Activated T-cell treated with anti-CD3 and anti-CD28 coated beads for 4 hours (primary cell): ENCODE data around the gene DCAF12L1.

Experiments used
- DNase-seq: peaks from one replicate; pipeline ENCODE4 v3.0.0-alpha.2; 2020

Gene DCAF12L1

DNA sequence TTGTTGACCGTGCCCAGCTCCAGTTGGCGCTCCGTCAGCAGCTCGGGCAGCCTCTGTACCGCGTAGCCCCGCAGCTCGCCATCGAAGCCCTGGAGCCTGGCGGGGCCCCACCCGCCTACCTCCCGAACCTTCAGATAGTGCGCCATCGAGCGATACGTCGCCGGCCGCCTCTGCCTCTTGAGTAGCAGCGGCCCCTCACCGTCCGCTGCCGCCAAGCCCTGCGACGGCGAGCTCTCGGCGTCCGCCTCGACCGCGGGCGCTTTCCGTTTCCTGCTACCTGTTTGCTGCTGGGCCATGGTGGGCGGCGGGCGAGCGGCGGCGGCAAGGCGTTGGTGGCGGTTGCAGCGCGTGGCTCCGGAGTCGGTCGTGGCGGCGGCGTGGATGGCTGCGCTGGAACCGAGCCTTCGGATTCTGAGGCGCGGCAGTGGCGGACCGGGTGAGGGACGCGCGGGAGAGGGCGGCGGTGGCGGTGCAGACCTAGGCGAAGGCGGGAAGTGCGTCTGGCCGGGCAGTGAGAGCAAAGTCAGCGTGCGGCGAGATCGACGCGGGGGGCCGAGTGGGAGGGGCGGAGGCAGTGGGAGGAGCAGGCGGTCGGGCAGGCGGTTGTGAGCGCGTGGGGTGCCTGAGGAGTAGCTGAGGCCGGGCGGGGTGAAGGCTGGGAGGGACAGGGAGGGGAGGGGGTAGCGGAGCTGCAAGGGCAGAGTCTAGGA, at the start of gene DCAF12L1:
DCAF12L1 (minus strand) TSS at position 502 of the 710 bp plus-strand sequence; CDS start at position 296, 206 bp downstream.
- DNase-seq, result no peak

DNA sequence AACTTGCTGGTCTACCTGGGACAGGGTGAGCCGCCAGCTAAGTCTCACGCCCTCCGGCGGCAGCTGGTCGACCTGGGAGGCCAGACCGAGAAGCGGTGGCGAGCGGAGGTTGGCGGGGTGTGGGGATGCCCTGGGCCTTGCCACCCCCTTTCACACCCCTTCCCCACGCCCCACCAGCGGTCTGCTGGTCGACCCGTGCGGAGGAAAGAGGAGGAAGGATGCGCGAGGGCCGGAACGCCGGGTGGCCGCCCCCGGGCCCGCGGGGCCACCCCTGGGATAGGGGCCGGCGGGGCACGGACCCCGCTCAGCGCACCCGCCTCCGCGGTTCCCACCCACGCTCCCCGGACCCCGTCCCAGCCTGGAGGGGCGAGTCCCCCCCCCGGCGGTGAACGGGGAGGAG, 28.3 kb upstream of the DCAF12L1 start:
- DNase-seq, result no peak

DNA sequence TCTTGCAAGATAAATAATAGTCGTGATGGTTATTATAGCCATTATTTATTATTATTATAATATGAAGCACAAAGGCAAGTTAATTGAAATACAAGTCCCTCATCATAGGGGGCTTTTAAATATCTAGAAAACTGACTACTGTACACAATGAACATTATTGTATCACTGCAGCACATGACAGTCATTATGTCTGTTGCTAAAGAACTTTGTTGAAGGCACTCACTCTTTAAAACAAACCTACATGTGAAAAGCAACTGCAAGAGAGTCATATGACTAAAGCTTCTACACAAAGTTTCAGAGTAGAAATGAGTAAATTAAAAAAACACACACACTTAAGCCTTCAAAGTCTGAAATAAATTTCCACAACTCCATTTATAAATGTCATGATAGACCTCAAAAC, 23.3 kb upstream of the DCAF12L1 start:
- DNase-seq, result no peak

DNA sequence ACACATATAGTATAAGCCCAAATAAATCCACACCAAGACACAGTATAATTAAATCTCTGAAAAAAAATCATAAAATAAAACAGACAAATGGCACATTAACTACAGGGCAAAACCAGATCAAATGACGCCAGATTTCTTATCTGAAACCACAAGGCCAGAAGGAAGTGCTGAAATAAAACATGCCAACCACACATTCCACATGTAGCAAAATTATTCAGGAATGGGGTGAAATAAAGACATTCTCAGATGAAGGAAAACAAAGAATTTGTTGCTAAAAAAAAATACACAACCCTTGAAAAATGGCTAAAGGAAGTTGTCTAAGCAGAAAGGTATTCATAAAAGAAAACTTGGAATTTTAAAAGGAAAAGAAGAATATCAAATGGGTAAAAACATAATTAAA, 4.5 kb upstream of the DCAF12L1 start:
- no peak for DNase-seq

DNA sequence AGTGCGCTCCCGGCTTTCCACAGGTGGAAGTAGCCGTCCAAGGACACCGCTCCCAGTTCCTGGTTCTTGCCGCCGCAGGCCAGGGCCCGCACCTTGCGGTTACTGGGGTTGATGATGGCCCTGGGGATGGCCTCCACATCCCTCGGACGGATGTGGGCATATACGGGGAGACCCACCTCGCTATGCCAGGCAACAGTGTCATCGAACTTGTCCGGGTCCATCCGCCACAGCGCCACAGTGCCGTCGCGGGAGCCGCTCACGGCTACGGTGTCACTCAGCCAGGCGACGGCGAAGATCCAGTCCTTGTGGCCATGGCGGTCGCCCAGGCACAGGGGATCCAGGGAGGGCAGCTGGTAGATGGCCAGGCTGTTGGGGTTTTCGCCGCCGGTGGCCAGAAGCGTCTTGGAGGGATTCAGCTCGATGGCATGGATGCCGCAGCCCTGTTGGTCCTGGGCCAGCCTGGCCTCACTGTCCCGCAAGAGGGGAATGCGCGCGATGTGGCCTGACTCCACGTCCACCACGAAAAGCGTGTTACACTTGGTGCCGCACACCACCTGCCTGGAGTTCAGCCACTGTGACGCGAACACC, 795 bp downstream of the DCAF12L1 start:
- no peak for DNase-seq

DNA sequence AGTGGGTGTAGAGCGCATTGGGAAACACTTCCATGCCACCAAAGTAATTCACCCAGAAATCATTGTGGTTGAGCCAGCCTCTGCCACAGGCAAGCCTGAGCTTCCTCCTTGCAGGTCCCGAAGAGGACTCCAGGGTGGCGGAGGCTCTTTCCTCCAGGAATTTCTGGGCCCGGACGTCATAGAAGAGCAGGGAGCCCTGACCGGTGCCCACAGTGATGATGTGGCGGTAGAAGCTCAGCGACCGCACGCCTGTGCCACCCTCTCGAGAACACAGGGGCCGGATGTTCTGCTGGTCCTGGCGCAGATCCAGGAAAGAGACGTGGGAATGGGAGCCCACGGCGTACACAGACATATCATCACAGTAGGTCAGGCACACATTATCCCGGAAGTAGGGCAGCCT, 1.3 kb downstream of the DCAF12L1 start:
- DNase-seq, result no peak

DNA sequence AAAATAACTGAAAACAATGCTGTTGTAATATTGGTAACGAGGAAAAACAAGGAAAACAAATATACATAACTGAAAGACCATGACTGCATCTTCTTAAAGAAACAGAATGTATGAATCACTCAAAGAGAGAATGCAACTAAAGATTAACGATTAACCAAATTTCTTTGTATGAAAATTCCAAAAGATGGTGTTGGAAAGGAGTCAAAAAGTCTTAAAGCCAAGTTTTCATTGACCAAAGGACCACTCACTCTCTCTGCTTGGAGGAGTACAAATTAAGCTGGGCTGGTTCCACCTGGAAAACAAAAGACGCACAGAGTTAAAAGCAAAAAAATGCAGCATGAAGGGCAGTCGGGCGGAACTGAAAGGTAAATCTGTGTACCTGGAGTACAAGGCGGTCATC, 1.8 kb downstream of the DCAF12L1 start:
- DNase-seq, result no peak

DNA sequence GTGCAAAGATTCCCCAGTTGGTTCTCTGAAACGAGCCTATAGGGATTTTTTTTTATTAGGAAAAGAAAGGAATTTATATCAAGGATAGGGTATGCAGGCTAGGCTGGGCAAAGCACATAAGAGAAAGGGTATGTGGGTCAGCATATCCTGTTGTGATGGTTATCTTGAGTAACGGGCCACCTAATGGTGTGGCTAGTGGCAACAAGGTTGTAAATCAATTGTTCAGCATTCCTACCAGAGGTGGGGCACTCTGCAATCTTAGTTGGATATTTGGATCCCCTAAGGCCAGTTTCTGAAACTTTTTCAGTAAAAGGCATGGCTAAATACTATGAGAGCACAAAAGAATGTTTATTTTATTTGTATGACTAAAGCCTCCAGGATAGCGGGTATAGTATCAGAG, 42.7 kb downstream of the DCAF12L1 start:
- no peak for DNase-seq
